Thyroid gland (tissue), 4 donors: Measurements from ENCODE around the gene ALKBH5. TPM values are rescaled to one million over a fixed set of nuclear protein-coding genes. Genes with fewer than 3 reads are reported as not detected.
A peak's percentile ranks its signal among the peaks of the same experiment; 100 is the strongest.

Experiments used
- DNase-seq, 2 donors: peaks; one replicate each; pipeline ENCODE4 v3.0.0-alpha.2; 2019
- H3K27ac ChIP-seq, 3 donors: fragments of 200-600 bp; sonication (generic); 1 replicate in 2 of 3; 2 replicates in 1 of 3; pipeline ENCODE4 v1.5.1; 2016 to 2019; ENCODE audit warnings: mild to moderate bottlenecking in 1 of 3, moderate library complexity in 1 of 3
- H3K27me3 ChIP-seq: fragments of 200-600 bp; sonication (generic); one replicate; pipeline ENCODE4 v1.5.1; 2019
- H3K36me3 ChIP-seq, 2 donors: fragments of 200-600 bp; sonication (generic); one replicate each; pipeline ENCODE4 v1.5.1; 2016 to 2019
- H3K4me1 ChIP-seq, 2 donors: fragments of 200-600 bp; sonication (generic); one replicate each; pipeline ENCODE4 v1.5.1; 2017 to 2019
- H3K4me3 ChIP-seq, 3 donors: fragments of 200-600 bp; sonication (generic); replicated peaks in 1 of 3; 1 replicate in 2 of 3; 2 replicates in 1 of 3; pipeline ENCODE4 v1.5.1; 2016; ENCODE audit warnings: mild to moderate bottlenecking in 1 of 3
- H3K9me3 ChIP-seq: fragments of 200-600 bp; sonication (generic); one replicate; pipeline ENCODE4 v1.5.1; 2017
- CTCF ChIP-seq, 6 experiments: fragments of 200-600 bp in 3 of 6; fragments of 450-650 bp in 3 of 6; sonication (generic) in 3 of 6; IDR thresholded peaks; one replicate each; pipeline ENCODE4 v1.5.1; 2016 to 2019; ENCODE audit warnings: antibody characterized with exemption in 6 of 6, mild to moderate bottlenecking in 2 of 6, inconsistent platforms in 1 of 6, moderate library complexity in 1 of 6
- POLR2A ChIP-seq, 2 donors: fragments of 450-650 bp; IDR thresholded peaks; one replicate each; pipeline ENCODE4 v1.6.1; 2017; ENCODE audit warnings: antibody characterized with exemption in 2 of 2, mild to moderate bottlenecking in 2 of 2, moderate library complexity in 1 of 2
- WGBS, 2 donors: methylation state at CpG; one replicate each; pipeline ENCODE4 v1.1.5; 2017; 5-methylcytosine and 5-hydroxymethylcytosine counted together
- intact Hi-C: fragments of 100-400 bp; cut with DNase I; formaldehyde crosslinking; loops from one replicate; pipeline ENCODE4 v1.15.1; 2023
- total RNA-seq, 4 donors: library from RNA; depleted of rRNA; stranded (reverse); fragments of >200 nt; gene quantifications; one replicate each; pipeline ENCODE4 v1.2.3, GENCODE V29; 2016

The ALKBH5 gene
- total RNA-seq, 4 donors from 2014 or later, result 123 to 169 (median 159) TPM

DNA sequence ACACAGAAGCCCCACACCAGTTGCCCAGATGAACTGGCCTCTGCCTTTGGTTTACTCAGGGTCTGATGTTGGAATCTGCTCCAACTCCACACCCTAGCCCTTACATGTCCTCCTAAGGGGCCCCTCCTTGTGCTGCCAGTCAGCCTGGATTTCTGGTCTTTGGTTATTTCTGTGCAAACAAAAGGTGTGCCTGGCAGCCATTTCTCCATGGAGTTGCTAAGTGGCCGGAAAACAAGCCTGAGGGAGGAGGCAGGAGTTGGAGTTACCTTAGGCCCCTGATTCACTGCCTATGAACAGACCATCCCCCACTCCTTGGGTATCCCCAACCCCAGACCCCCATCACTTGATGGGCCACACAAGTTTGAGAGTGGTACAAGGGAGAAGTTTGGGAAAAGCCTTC lies 4.4 kb upstream of the ALKBH5 start:
- no peak overlapping the region for H3K4me3 ChIP-seq
- H3K4me1 ChIP-seq, result peaks cover 7 to 9% of the 10 kb centered on the region in 2 donors
- H3K27me3 ChIP-seq, result no peaks in the 10 kb centered on the region
- TF ChIP-seq POLR2A (IDR thresholded peaks at IDR 0.05) (no peak), CTCF (IDR thresholded peaks at IDR 0.05) (no peak)
- no peaks in the 10 kb centered on the region for H3K9me3 ChIP-seq
- no peak for DNase-seq
- 89 to 100% methylated on average over 1 of the region's 1 CpG for WGBS, 2 donors
- no peak overlapping the region for H3K27ac ChIP-seq
- no peaks in the 10 kb centered on the region for H3K36me3 ChIP-seq
- intact Hi-C loops, result no loop called here

GRCh38 chr17:18179804-18180203 lies 3.8 kb upstream of the ALKBH5 start:
- H3K4me3 ChIP-seq, result no peak overlapping the region
- TF ChIP-seq CTCF (IDR thresholded peaks at IDR 0.05) (no peak), POLR2A (IDR thresholded peaks at IDR 0.05) (no peak)
- peaks cover 7 to 9% of the 10 kb centered on the region in 2 donors for H3K4me1 ChIP-seq
- intact Hi-C loops, result no loop called here
- H3K27ac ChIP-seq, result no peak overlapping the region
- WGBS, 2 donors, result 87 to 93% methylated on average over 7 of the region's 7 CpGs
- H3K9me3 ChIP-seq, result no peaks in the 10 kb centered on the region
- DNase-seq, result no peak
- H3K27me3 ChIP-seq, result no peaks in the 10 kb centered on the region
- no peaks in the 10 kb centered on the region for H3K36me3 ChIP-seq

DNA sequence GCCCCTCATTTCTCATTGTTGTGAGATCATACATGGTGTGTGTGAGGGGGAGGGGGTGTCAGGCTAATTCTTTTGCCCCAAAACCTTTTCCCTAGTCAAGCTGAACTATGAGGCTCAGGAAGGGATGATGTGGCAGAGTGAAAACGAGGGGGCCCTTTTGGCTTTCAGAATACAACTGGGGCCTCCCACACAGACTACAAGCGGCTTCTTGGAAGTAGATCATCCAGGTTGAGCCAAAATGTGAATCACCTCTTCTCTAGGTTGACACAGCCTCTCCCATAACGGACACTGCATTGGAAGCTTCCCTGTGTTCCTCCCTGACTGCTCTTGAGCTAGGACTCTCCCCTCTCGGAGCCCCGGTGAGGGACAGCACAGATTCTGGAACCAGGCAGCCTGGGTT lies 2.3 kb upstream of the ALKBH5 start:
- no peak for DNase-seq
- H3K4me1 ChIP-seq, result peaks cover 19 to 21% of the 10 kb centered on the region in 2 donors
- intact Hi-C loops, result no loop called here
- H3K36me3 ChIP-seq, result no peaks in the 10 kb centered on the region
- TF ChIP-seq CTCF (IDR thresholded peaks at IDR 0.05) (no peak), POLR2A (IDR thresholded peaks at IDR 0.05) (no peak)
- no peaks in the 10 kb centered on the region for H3K9me3 ChIP-seq
- H3K27ac ChIP-seq, result no peak overlapping the region
- WGBS, 2 donors, result 84 to 96% methylated on average over 4 to 5 of the region's 5 CpGs
- H3K27me3 ChIP-seq, result no peaks in the 10 kb centered on the region
- no peak overlapping the region for H3K4me3 ChIP-seq

DNA sequence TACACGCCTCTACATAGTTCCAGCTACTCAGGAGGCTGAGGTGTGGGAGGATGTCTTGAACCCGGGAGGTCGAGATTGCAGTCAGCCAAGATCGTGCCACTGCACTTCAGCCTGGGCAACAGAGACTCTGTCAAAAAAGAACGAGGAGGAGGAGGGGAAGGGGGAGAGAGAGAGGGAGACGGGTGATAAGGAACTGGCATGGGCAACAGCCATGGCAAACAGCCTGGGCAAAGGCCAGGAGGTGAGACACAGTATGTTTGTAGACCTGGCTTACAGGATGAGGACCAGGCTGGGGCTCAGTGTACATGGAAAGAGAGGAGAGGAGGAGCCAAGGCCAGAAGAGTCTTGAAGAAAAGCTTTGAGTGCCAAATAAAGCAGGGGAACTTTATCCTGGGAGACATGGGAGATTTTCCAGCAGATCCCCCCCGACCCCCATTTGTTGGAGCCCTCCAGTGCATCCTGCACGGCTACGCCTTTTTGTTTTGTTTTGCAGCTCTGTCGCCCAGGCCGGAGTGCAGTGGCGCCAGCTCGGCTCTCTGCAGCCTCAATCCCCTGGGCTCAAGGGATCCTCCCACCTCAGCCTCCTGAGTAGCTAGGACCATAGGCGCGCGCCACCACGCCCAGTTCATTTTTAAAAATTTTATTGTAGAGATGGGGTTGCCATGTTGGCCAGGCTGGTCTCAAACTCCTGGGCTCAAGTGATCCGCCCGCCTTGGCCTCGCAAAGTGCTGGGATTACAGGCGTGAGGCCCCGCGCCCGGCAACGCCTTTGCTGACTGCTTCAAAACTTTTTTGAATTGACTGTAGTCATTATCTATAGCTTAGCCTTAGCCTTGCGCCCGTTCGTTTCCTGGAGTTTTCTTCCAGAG lies 1.3 kb upstream of the ALKBH5 start:
- peak; percentile 22 to 28 for DNase-seq
- intact Hi-C loops, result no loop called here
- H3K4me3 ChIP-seq, result peak overlapping the region; percentile 13 to 97 (median 50)

More for the DNA sequence above, 1.3 kb upstream of the ALKBH5 start:
- TF ChIP-seq POLR2A (IDR thresholded peaks at IDR 0.05), result no peak
- TF ChIP-seq CTCF (IDR thresholded peaks at IDR 0.05), result no peak
- Histone ChIP-seq H3K27me3 (no peaks in the 10 kb centered on the region), H3K4me1 (peaks cover 29 to 31% of the 10 kb centered on the region in 2 donors), H3K27ac (peak overlapping the region; percentile 97 to 99 (median 99)), H3K9me3 (no peaks in the 10 kb centered on the region), H3K36me3 (no peaks in the 10 kb centered on the region)
- 12 to 27% methylated on average over 28 of the region's 28 CpGs for WGBS, 2 donors
